Stimulated activated naive CD8-positive, alpha-beta T cell treated with anti-CD3 and anti-CD28 coated beads, Interleukin-15, Interleukin-2, amounts not matched to agents 100 U/mL and 50 U/mL, for 24 hours (primary cell): ENCODE data around the gene H19.
A peak's percentile ranks its signal among the peaks of the same experiment; 100 is the strongest.

Source experiments
- ATAC-seq: fragments of 150-1000 bp; cut with Tn5 transposase; one replicate; pipeline ENCODE4 v1.10.0; 2021
- DNase-seq: peaks from one replicate; pipeline ENCODE4 v3.0.0; 2021

The H19 gene

DNA sequence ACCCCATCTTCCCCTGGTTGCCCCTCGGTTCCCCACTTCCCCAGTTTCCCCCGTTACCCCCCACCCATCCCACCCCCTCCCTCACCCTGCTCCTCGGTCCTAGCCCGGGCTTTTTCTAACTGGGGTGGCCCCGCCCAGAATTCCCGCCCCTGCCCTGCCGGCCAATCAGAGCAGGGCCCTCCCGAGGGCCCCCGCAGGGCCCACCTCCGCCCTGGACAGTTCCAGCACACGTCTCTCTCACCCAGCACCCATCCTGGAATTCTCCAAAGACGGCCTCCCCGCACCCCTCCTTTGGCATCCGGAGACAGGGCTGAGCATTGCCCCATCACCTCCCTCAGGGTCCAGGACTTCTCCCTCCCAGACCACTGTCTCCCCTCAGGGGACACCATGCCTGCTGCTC, at the start of gene H19:
Gene H19, minus strand, starts transcription at position 88 of the 400 bp plus-strand sequence.
- DNase-seq: no peak
- no peak for ATAC-seq

DNA sequence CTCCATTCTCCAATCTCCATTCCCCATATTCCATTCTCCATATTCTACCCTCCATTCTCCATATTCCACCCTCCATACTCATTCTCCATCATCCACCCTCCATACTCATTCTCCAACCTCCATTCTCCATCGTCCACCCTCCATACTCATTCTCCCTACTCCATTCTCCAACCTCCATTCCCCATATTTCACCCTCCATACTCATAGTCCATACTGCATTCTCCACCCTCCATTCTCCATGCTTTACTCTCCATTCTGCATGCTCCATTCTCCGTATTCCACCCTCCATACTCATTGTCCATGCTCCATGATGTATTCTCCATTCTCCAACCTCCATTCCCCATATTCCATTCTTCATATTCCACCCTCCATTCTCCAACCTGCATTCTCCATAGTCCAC, 44.3 kb upstream of the H19 start:
- ATAC-seq: no peak
- no peak for DNase-seq

GRCh38 chr11:2041153-2041552, 43.5 kb upstream of the H19 start:
- DNase-seq: no peak
- no peak for ATAC-seq

- no peak for DNase-seq
These were observed 41.6 kb upstream of the H19 start for GRCh38 chr11:2039198-2039759.

GRCh38 chr11:2036863-2037486, 39.3 kb upstream of the H19 start:
- ATAC-seq (peak; percentile 24), DNase-seq (no peak)

More at GRCh38 chr11:2039198-2039759, 41.6 kb upstream of the H19 start:
- ATAC-seq: no peak

GRCh38 chr11:2035382-2035781, 37.7 kb upstream of the H19 start:
- no peak for ATAC-seq
- DNase-seq: no peak

GRCh38 chr11:2031058-2031457, 33.4 kb upstream of the H19 start:
- DNase-seq: no peak
- ATAC-seq: no peak

GRCh38 chr11:2027708-2028107, 30.1 kb upstream of the H19 start:
- DNase-seq: no peak
- no peak for ATAC-seq

DNA sequence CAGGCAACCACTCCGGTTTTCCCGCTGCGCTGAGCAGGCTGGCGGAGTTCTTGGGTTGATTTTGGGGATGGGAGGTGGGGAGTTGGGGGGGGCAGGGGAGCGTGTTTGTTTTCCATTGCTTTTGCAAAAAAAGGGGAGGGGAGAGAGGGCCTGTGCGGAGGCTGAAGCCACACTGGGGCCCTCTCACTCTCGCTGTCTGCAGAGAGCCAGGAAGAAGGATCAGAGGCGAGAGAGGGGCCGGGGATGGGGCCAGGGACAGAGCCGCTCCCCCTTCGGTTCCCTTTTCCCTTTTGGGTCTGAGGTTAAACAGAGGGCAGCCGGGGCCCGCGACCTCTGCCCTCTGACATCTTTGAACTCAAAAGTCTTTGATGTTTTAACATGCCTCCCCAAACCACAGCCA, 17.4 kb upstream of the H19 start:
- DNase-seq (no peak), ATAC-seq (no peak)

- no peak for DNase-seq
- no peak for ATAC-seq
These were observed 14.8 kb upstream of the H19 start for GRCh38 chr11:2012440-2012839.

GRCh38 chr11:2004466-2004865, 6.8 kb upstream of the H19 start:
- ATAC-seq (no peak), DNase-seq (no peak)

- peak; percentile 58 for ATAC-seq
- no peak for DNase-seq
These were observed 5.2 kb upstream of the H19 start for GRCh38 chr11:2002807-2003206.

DNA sequence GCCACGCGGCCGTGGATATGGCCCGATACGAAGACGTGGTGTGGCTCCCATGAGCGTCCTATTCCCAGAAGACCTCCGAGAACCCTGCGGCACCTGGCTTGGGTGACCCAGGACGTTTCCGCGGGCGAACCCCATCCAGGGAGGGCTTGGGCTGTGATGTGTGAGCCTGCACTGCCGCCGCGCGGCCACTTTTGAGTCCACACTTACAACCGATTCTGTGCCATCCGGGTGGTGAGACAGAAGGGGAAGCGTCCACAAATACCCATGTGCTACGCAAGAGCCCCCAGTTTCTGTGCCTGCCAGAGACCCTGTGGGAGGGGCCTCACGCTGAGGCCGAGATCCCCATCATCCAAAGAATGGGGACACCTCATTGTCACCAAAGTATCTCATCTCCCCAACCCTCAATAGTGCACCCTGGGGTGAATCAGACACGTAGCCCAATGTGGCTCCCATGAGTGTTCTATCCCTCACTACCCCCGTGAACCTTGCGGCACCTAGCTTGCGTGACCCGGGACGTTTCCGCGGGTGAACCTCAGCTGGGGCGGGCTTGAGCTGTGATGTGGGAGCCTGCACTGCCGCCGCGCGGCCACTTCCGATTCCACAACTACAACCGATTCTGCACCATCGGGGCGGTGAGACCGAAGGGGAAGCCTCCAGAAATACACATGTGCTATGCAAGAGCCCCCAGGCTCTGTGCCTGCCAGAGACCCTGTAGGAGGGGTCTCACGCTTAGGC, 4.6 kb upstream of the H19 start:
- no peak for ATAC-seq

GRCh38 chr11:1998861-1999260, 1.2 kb upstream of the H19 start:
- DNase-seq (no peak), ATAC-seq (no peak)

More for the DNA sequence above, 4.6 kb upstream of the H19 start:
- no peak for DNase-seq

- no peak for DNase-seq
- no peak for ATAC-seq
These were observed 648 bp upstream of the H19 start for GRCh38 chr11:1998290-1998689.

DNA sequence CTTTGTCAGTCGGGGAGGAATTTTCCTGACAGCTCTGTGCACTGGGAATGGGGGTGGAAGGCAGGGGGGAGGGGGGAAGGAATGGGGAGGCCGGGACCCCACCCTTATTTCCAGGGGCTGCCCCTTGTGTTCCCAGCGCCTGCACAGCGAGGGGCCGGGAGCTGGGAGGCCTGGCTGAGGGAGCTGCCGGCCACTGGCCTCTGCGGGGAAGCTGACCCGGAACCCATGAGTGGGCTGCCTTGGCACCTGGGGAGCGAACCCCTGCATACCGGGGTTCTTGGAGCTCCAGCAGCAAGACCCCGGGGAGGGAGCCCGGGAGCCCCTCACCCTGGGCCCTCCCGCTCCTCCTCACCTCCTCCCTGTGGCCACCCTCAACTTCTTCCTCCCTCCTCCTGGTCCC, 3.5 kb downstream of the H19 start:
- DNase-seq (no peak), ATAC-seq (no peak)

DNA sequence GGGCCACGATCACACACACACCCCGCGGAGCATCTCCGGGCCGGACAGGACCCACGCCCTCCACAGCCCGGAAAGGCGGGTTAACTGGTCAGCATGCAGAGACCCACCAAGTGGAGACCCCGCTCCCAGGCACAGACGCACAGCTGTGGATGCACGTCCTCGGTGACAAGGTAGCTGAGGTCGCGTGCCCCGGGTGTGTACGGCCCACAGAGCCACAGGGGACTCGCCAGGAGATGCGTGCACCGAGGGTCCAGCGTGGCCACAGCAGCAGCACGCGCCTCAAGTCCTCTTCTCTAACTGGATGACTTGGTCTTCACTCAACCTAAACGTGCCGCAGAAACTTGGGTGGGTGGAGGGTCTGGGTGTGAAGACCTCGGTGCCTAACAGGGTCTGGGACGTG, 5.5 kb downstream of the H19 start:
- no peak for ATAC-seq
- DNase-seq: no peak

DNA sequence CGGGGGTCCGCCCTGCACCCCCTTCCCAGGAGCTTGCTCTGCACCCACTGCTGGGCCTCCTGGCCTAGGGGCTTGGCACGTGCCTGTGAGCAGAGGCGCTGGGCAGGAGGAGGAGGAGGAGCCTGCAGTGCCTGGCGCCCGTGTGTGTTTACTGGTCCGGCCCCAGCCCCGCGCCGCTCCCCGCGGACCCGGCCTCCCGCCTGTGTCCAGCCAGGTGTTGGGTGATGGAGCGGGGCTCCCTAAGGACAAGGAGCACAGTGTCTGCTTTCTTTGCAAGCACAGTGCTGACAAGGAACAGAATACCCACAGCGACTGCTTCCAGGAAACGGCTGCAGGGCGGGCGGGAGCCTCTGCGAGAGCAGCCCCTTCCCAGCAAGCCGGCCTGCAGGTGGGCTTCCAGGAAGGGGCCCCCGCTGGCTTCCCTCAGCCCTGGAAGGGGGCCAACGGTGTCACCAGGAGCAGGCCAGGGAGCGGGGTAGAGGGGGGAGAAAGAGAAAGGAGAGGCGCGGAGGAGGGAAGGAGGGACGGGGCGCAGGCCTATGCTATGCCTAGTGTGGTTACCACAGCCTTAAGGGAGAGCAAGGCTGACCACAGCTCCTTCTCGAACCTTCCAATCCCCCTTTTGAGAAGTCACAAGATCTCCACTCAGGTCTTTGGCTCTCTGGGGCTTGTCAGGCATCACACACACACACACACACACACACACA, 6.6 kb downstream of the H19 start:
- ATAC-seq: no peak
- DNase-seq: no peak

DNA sequence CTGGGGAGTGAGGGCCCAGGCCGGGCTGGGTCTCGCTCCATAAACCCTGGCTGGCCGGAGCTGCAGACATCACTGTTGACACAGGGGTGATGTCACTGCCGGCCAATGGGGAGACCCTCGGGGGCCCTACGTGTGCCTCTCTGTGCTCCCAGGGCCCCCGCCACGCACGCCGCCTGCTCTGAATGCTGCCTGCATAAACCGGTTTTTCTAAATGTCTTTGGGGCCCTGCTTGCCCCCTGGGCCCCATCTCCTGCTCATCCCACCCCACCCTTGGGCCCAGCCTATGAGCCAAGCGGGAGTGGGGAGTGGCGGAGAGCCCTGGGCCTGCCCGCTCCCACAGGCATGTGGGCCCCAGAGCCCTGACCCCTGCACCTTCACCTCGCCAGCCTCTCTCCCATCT, 7.7 kb downstream of the H19 start:
- ATAC-seq: no peak
- DNase-seq: no peak

DNA sequence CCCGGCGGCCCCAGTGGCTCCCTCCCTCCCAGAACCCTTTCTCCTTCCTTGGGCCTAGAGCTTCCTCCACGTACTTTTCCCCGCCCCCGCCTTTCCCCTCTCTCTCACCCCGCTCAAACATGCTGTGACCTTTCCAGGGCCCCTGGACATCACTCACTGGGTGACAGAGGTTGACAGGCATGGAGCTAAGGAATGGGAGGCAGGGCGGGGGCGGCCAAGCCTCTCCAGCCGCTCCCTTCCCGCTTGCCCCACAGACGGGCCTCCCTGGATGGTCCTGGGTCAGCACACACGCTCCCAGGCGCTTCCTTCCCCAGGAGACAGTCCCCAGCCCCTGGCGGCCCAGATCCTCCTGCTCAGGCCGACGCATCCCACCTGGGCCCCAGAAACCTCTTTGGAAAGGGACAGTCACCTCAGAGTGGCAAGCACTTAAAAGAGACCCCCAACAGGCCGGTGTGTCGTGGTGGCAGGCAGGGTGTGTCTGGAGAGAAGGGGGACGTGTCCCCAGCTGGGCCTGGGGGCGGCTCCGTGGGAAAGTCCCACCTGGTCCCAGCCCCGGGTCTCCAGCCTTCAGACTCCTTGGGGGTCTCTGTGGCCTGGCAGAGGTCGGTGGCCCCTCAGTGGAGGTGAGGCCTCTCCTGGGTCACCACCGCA, 8.8 kb downstream of the H19 start:
- DNase-seq (no peak), ATAC-seq (no peak)

- ATAC-seq (no peak), DNase-seq (no peak)
These were observed 9.5 kb downstream of the H19 start for GRCh38 chr11:1988174-1988573.

DNA sequence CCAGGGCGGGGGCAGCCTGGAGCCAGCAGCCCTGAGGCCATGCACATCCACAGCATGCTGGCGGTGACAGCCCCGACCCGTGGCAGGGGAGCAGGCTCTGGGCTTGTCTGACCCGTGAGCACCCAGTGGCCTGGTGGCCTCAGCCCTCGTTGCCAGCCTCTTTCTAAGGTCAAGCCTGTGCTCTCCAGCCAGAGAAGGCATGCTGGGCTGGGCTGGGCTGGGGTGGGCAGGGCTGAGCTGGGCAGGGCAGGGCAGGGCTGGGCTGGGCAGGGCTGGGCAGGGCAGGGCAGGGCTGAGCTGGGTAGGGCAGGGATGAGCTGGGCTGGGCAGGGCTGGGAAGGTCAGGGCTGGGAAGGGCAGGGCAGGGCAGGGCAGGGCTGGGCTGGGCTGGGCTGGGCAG, 10.6 kb downstream of the H19 start:
- no peak for ATAC-seq
- DNase-seq: no peak

DNA sequence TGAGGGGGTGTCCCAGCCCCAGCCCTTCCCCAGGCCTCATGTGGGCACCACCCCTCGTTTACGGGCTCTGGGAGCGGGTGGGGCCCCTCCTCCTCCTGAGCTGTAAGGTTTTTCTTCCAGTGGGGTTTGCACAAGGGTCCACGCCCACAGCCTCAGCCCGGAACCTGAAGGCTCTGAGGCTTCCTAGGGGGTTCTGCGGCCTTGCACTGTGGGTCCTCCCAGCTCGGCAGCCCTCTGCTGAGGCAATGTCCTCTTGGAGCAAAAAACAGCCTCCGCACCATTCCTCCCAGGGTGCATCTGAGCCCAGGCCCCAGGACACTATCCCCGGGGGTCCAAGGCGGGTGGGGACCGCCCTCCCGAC, 14.1 kb downstream of the H19 start:
- DNase-seq: no peak
- ATAC-seq: no peak
